NOMO-1 (cell line): Measurements from ENCODE around the gene PRRX1.

Experiments
- DNase-seq, 2 experiments: peaks; one replicate each; lab custom pipeline; 2025; ENCODE audit not compliant: unreplicated experiment in 2 of 2; lab: John Stamatoyannopoulos, UW

Gene PRRX1

GRCh38 chr1:170714938-170715337 lies 51.0 kb downstream of the PRRX1 start:
- DNase-seq = no peak

GRCh38 chr1:170716835-170717429 lies 53.0 kb downstream of the PRRX1 start:
- no peak for DNase-seq

GRCh38 chr1:170720661-170721060 lies 56.7 kb downstream of the PRRX1 start:
- no peak for DNase-seq

GRCh38 chr1:170721621-170722020 lies 57.7 kb downstream of the PRRX1 start:
- peak; percentile 12 to 22 for DNase-seq

GRCh38 chr1:170723518-170723917 lies 59.6 kb downstream of the PRRX1 start:
- DNase-seq = no peak

GRCh38 chr1:170725326-170725725 lies 61.4 kb downstream of the PRRX1 start:
- DNase-seq = no peak

GRCh38 chr1:170727963-170728362 lies 64.0 kb downstream of the PRRX1 start:
- DNase-seq = no peak

GRCh38 chr1:170729225-170730002 lies 65.5 kb downstream of the PRRX1 start:
- no peak for DNase-seq

- DNase-seq = no peak
Measured at GRCh38 chr1:170730014-170730413, 66.1 kb downstream of the PRRX1 start.

- no peak for DNase-seq
Measured at GRCh38 chr1:170730438-170730837, 66.5 kb downstream of the PRRX1 start.

- no peak for DNase-seq
Measured at GRCh38 chr1:170731566-170732251, 67.8 kb downstream of the PRRX1 start.

- no peak for DNase-seq
Measured at GRCh38 chr1:170732252-170732588, 68.3 kb downstream of the PRRX1 start.

- DNase-seq = no peak
Measured at GRCh38 chr1:170734412-170735175, 70.7 kb downstream of the PRRX1 start.

- DNase-seq = no peak
Measured at GRCh38 chr1:170735366-170736263, 71.7 kb downstream of the PRRX1 start.

- DNase-seq = no peak
Measured at GRCh38 chr1:170739803-170740202, 75.9 kb downstream of the PRRX1 start.

GRCh38 chr1:170741678-170742077 lies 77.7 kb downstream of the PRRX1 start:
- no peak for DNase-seq

GRCh38 chr1:170742600-170742999 lies 78.7 kb downstream of the PRRX1 start:
- DNase-seq = no peak

- DNase-seq = no peak
Measured at GRCh38 chr1:170743083-170743482, 79.2 kb downstream of the PRRX1 start.

- DNase-seq = no peak
Measured at GRCh38 chr1:170749549-170749948, 85.6 kb downstream of the PRRX1 start.

- DNase-seq = no peak
Measured at GRCh38 chr1:170749959-170750358, 86.0 kb downstream of the PRRX1 start.
